SHP77 (cell line): Measurements from ENCODE around the gene CD79B.
A peak's percentile ranks its signal among the peaks of the same experiment; 100 is the strongest.
"Not testable (repeated sequence)": the region's sequence is repeated elsewhere in the genome, so short reads cannot be mapped to it uniquely, and the experiment has no call there.

Experiments
- DNase-seq, 2 experiments: peaks; one replicate each; lab custom pipeline; 2025; lab: John Stamatoyannopoulos, UW

Gene CD79B

GRCh38 chr17:63933598-63933997 is 1.5 kb upstream of the CD79B start:
- no peak for DNase-seq

GRCh38 chr17:63932721-63933120 is 590 bp upstream of the CD79B start:
- no peak for DNase-seq

GRCh38 chr17:63930951-63931575 is 1.1 kb downstream of the CD79B start:
- no peak for DNase-seq

GRCh38 chr17:63929860-63930766 is 2.0 kb downstream of the CD79B start:
- no peak for DNase-seq

- no peak for DNase-seq
Observed at GRCh38 chr17:63928966-63929695, 3.0 kb downstream of the CD79B start.

- DNase-seq: no peak
Observed at GRCh38 chr17:63928172-63928666, 3.9 kb downstream of the CD79B start.

- no peak for DNase-seq
Observed at GRCh38 chr17:63927464-63928171, 4.5 kb downstream of the CD79B start.

GRCh38 chr17:63926164-63926563 is 6.0 kb downstream of the CD79B start:
- DNase-seq: no peak

GRCh38 chr17:63925615-63926014 is 6.5 kb downstream of the CD79B start:
- no peak for DNase-seq

- not testable (repeated sequence) for DNase-seq
Observed at GRCh38 chr17:63922402-63922801, 9.7 kb downstream of the CD79B start.

- not testable (repeated sequence) for DNase-seq
Observed at GRCh38 chr17:63920779-63921178, 11.4 kb downstream of the CD79B start.

GRCh38 chr17:63920050-63920449 is 12.1 kb downstream of the CD79B start:
- DNase-seq: not testable (repeated sequence)

- DNase-seq: peak in 1 of 2 experiments; percentile 9
Observed at GRCh38 chr17:63919311-63919723, 12.8 kb downstream of the CD79B start.

GRCh38 chr17:63918789-63919305 is 13.3 kb downstream of the CD79B start, which contains the start of gene GH1:
Gene GH1, minus strand, starts transcription at chr17:63918839. Its CDS starts 63 bp downstream, at chr17:63918776.
- DNase-seq: not testable (repeated sequence)

- DNase-seq: no peak
Observed at GRCh38 chr17:63918305-63918704, 13.8 kb downstream of the CD79B start.

GRCh38 chr17:63917646-63918045 is 14.5 kb downstream of the CD79B start:
- DNase-seq: no peak

GRCh38 chr17:63917206-63917605 is 14.9 kb downstream of the CD79B start:
- not testable (repeated sequence) for DNase-seq

- DNase-seq: no peak
Observed at GRCh38 chr17:63916566-63917185, 15.5 kb downstream of the CD79B start.

GRCh38 chr17:63915753-63916152 is 16.4 kb downstream of the CD79B start:
- DNase-seq: not testable (repeated sequence)

- no peak for DNase-seq
Observed at GRCh38 chr17:63914471-63914870, 17.7 kb downstream of the CD79B start.

- DNase-seq: no peak
Observed at GRCh38 chr17:63911657-63912100, 20.5 kb downstream of the CD79B start.
